ENCODE results near the gene NR1H4. TPM values are rescaled to one million over a fixed set of nuclear protein-coding genes. Genes with fewer than 3 reads are reported as not detected.
"Not testable (repeated sequence)": the region's sequence is repeated elsewhere in the genome, so short reads cannot be mapped to it uniquely, and the experiment has no call there.

The NR1H4 gene
- total RNA-seq, 1 donor from 2014 or later, result 1.9 TPM

- no peak overlapping the region for H3K27ac Mint-ChIP-seq
- TF ChIP-seq, protein P1, sequence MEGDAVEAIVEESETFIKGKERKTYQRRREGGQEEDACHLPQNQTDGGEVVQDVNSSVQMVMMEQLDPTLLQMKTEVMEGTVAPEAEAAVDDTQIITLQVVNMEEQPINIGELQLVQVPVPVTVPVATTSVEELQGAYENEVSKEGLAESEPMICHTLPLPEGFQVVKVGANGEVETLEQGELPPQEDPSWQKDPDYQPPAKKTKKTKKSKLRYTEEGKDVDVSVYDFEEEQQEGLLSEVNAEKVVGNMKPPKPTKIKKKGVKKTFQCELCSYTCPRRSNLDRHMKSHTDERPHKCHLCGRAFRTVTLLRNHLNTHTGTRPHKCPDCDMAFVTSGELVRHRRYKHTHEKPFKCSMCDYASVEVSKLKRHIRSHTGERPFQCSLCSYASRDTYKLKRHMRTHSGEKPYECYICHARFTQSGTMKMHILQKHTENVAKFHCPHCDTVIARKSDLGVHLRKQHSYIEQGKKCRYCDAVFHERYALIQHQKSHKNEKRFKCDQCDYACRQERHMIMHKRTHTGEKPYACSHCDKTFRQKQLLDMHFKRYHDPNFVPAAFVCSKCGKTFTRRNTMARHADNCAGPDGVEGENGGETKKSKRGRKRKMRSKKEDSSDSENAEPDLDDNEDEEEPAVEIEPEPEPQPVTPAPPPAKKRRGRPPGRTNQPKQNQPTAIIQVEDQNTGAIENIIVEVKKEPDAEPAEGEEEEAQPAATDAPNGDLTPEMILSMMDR (IDR thresholded peaks at IDR 0.05; ENCODE audit: unreplicated experiment), result no peak
- H3K4me3 Mint-ChIP-seq, result no peak overlapping the region
- no peak for DNase-seq (ENCODE audit: low spot score in 2 of 2, unreplicated experiment in 2 of 2)
- H3K9me3 Mint-ChIP-seq, result peaks cover 18% of the 10 kb centered on the region
- peaks cover 2% of the 10 kb centered on the region for H3K27me3 Mint-ChIP-seq (ENCODE audit: low read depth)
- peaks cover 9% of the 10 kb centered on the region for H3K36me3 Mint-ChIP-seq
- peaks cover 10% of the 10 kb centered on the region for H3K4me1 Mint-ChIP-seq
Measured at GRCh38 chr12:100578923-100579322, 105.3 kb downstream of the NR1H4 start.

GRCh38 chr12:100579844-100580243 lies 106.2 kb downstream of the NR1H4 start:
- H3K36me3 Mint-ChIP-seq, result peaks cover 9% of the 10 kb centered on the region
- no peak overlapping the region for H3K4me3 Mint-ChIP-seq
- no peaks in the 10 kb centered on the region for H3K27me3 Mint-ChIP-seq (ENCODE audit: low read depth)
- no peak for DNase-seq (ENCODE audit: low spot score in 2 of 2, unreplicated experiment in 2 of 2)
- TF ChIP-seq, protein P1 (IDR thresholded peaks at IDR 0.05; ENCODE audit: unreplicated experiment), result no peak
- H3K4me1 Mint-ChIP-seq, result peaks cover 2% of the 10 kb centered on the region
- H3K9me3 Mint-ChIP-seq, result peaks cover 22% of the 10 kb centered on the region
- H3K27ac Mint-ChIP-seq, result no peak overlapping the region

GRCh38 chr12:100584256-100584655 lies 110.6 kb downstream of the NR1H4 start:
- Mint-ChIP-seq H3K4me3 (no peak overlapping the region), H3K27ac (no peak overlapping the region), H3K36me3 (peaks cover 31% of the 10 kb centered on the region), H3K9me3 (peaks cover 52% of the 10 kb centered on the region), H3K27me3 (ENCODE audit: low read depth) (no peaks in the 10 kb centered on the region), H3K4me1 (no peaks in the 10 kb centered on the region)
- DNase-seq (ENCODE audit: low spot score in 2 of 2, unreplicated experiment in 2 of 2), result no peak
- TF ChIP-seq, protein P1 (IDR thresholded peaks at IDR 0.05; ENCODE audit: unreplicated experiment), result no peak

GRCh38 chr12:100591979-100592378 lies 118.3 kb downstream of the NR1H4 start:
- Mint-ChIP-seq H3K27me3 (ENCODE audit: low read depth) (no peaks in the 10 kb centered on the region), H3K4me1 (peaks cover 27% of the 10 kb centered on the region), H3K4me3 (peak overlapping the region; percentile 2), H3K27ac (peak overlapping the region; percentile 28), H3K36me3 (peaks cover 12% of the 10 kb centered on the region), H3K9me3 (peaks cover 31% of the 10 kb centered on the region)
- no peak for DNase-seq (ENCODE audit: low spot score in 2 of 2, unreplicated experiment in 2 of 2)
- TF ChIP-seq, protein P1 (IDR thresholded peaks at IDR 0.05; ENCODE audit: unreplicated experiment), result no peak

DNA sequence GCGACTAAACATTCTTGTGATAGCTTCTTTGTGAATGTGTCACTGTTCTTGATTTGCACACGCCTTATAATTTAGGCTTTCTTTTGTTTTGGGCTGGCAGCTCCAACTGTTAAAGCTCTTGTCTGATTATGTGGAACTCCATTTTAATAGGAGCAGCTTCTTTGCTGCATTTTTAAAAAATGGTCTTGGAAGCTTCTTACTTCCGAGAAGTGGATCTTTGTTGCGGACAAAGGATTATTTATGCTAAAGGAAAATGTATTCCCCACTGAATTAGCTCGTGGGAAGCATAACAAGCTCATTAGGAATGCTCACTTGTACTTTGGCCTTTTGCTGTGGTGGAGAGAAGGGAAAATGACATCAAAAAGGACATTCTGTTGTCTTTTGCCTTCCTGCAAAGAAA lies 119.8 kb downstream of the NR1H4 start:
- no peak for DNase-seq (ENCODE audit: low spot score in 2 of 2, unreplicated experiment in 2 of 2)
- H3K9me3 Mint-ChIP-seq, result peaks cover 22% of the 10 kb centered on the region
- H3K27me3 Mint-ChIP-seq (ENCODE audit: low read depth), result no peaks in the 10 kb centered on the region
- TF ChIP-seq, protein P1 (IDR thresholded peaks at IDR 0.05; ENCODE audit: unreplicated experiment), result no peak
- H3K4me3 Mint-ChIP-seq, result peak overlapping the region; percentile 7
- H3K27ac Mint-ChIP-seq, result peak overlapping the region; percentile 21
- H3K4me1 Mint-ChIP-seq, result peaks cover 27% of the 10 kb centered on the region
- peaks cover 4% of the 10 kb centered on the region for H3K36me3 Mint-ChIP-seq

GRCh38 chr12:100601626-100602025 lies 128.0 kb downstream of the NR1H4 start:
- H3K27me3 Mint-ChIP-seq (ENCODE audit: low read depth), result no peaks in the 10 kb centered on the region
- TF ChIP-seq, protein P1 (IDR thresholded peaks at IDR 0.05; ENCODE audit: unreplicated experiment), result no peak
- H3K9me3 Mint-ChIP-seq, result peaks cover 19% of the 10 kb centered on the region
- no peak overlapping the region for H3K27ac Mint-ChIP-seq
- H3K4me1 Mint-ChIP-seq, result no peaks in the 10 kb centered on the region
- H3K36me3 Mint-ChIP-seq, result peaks cover 21% of the 10 kb centered on the region
- H3K4me3 Mint-ChIP-seq, result no peak overlapping the region
- no peak for DNase-seq (ENCODE audit: low spot score in 2 of 2, unreplicated experiment in 2 of 2)

DNA sequence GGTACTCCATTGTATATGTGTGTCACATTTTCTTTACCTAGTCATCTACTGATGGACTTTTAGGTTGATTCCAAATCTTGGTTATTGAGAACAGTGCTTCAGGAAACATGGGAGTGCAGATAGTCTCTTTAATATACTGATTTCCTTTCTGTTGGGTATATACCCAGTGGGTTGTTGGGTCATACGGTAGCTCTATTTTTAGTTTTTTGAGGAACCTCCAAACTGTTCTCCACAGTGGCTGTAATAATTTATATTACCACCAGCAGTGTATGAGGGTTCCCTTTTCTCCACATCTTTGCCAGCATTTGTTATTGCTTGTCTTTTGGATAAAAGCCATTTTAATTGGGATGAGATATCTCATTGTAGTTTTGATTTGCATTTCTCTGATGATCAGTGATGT lies 129.3 kb downstream of the NR1H4 start:
- not testable (repeated sequence) for H3K27me3 Mint-ChIP-seq (ENCODE audit: low read depth); H3K27ac Mint-ChIP-seq; H3K4me1 Mint-ChIP-seq; DNase-seq (ENCODE audit: low spot score in 2 of 2, unreplicated experiment in 2 of 2); H3K4me3 Mint-ChIP-seq
- H3K36me3 Mint-ChIP-seq, result peaks cover 30% of the 10 kb centered on the region
- H3K9me3 Mint-ChIP-seq, result peaks cover 27% of the 10 kb centered on the region

Data from mesothelial cell of epicardium (in vitro differentiated cells).